GM23248 (cell line): ENCODE results near the gene C11orf68. TPM values are rescaled to one million over a fixed set of nuclear protein-coding genes. Genes with fewer than 3 reads are reported as not detected.

Experiments
- DNase-seq: peaks from one replicate; pipeline ENCODE4 v3.0.0-alpha.2; 2015
- H2AFZ ChIP-seq: fragments of 200-600 bp; sonication (generic); 2 replicates; pipeline ENCODE4 v1.6.1; 2016; ENCODE audit warnings: antibody characterized with exemption
- H3F3A ChIP-seq: fragments of 200-600 bp; sonication (generic); 2 replicates; pipeline ENCODE4 v1.6.1; 2016; ENCODE audit warnings: mild to moderate bottlenecking, antibody characterized with exemption, mixed run types; ENCODE audit not compliant: insufficient read depth
- H3K27ac ChIP-seq: fragments of 200-600 bp; sonication (generic); 2 replicates; pipeline ENCODE4 v1.5.1; 2016; ENCODE audit warnings: mild to moderate bottlenecking
- H3K27me3 ChIP-seq: fragments of 200-600 bp; sonication (generic); replicated peaks from 2 replicates; pipeline ENCODE4 v1.6.1; 2016; ENCODE audit warnings: mild to moderate bottlenecking; ENCODE audit not compliant: insufficient read depth
- H3K36me3 ChIP-seq: fragments of 200-600 bp; sonication (generic); 2 replicates; pipeline ENCODE4 v1.6.1; 2016; ENCODE audit warnings: low read depth, mild to moderate bottlenecking
- H3K4me1 ChIP-seq: fragments of 200-600 bp; sonication (generic); 2 replicates; pipeline ENCODE4 v1.6.1; 2016; ENCODE audit warnings: mild to moderate bottlenecking; ENCODE audit not compliant: insufficient read depth
- H3K4me2 ChIP-seq: fragments of 200-600 bp; sonication (generic); one replicate; pipeline ENCODE4 v1.6.1; 2016; ENCODE audit warnings: mild to moderate bottlenecking; ENCODE audit not compliant: unreplicated experiment
- H3K4me3 ChIP-seq: fragments of 200-600 bp; sonication (generic); 2 replicates; pipeline ENCODE4 v1.5.1; 2016; ENCODE audit warnings: mild to moderate bottlenecking
- H3K79me2 ChIP-seq: fragments of 200-600 bp; sonication (generic); 2 replicates; pipeline ENCODE4 v1.6.1; 2016; ENCODE audit warnings: mild to moderate bottlenecking; ENCODE audit not compliant: insufficient read depth
- H3K9ac ChIP-seq: fragments of 200-600 bp; sonication (generic); 2 replicates; pipeline ENCODE4 v1.6.1; 2016; ENCODE audit warnings: mild to moderate bottlenecking
- H3K9me2 ChIP-seq: fragments of 200-600 bp; sonication (generic); 2 replicates; pipeline ENCODE4 v1.6.1; 2016; ENCODE audit warnings: mixed run types, mild to moderate bottlenecking, moderate library complexity; ENCODE audit not compliant: insufficient read depth
- H3K9me3 ChIP-seq: fragments of 200-600 bp; sonication (generic); one replicate; pipeline ENCODE4 v1.6.1; 2017; ENCODE audit warnings: low read depth
- H4K20me1 ChIP-seq: fragments of 200-600 bp; sonication (generic); 2 replicates; pipeline ENCODE4 v1.6.0; 2016; ENCODE audit not compliant: insufficient read depth
- EZH2 ChIP-seq: fragments of 200-600 bp; sonication (generic); IDR thresholded peaks from 2 replicates; pipeline ENCODE4 v1.6.1; 2018; ENCODE audit warnings: antibody characterized with exemption, mild to moderate bottlenecking; ENCODE audit not compliant: insufficient read depth, poor library complexity, severe bottlenecking
- EZH2phosphoT487 ChIP-seq: fragments of 200-600 bp; sonication (generic); IDR thresholded peaks from 2 replicates; pipeline ENCODE4 v1.6.1; 2018; ENCODE audit warnings: antibody characterized with exemption, moderate library complexity, mild to moderate bottlenecking, low read depth; ENCODE audit not compliant: insufficient read depth
- WGBS, 2 experiments: methylation state at CpG; one replicate each; pipeline ENCODE4 v1.1.6; 2015 to 2017; ENCODE audit warnings: low lambda C conversion rate in 2 of 2, low coverage in 1 of 2; ENCODE audit errors: missing lambda C conversion rate in 2 of 2; 5-methylcytosine and 5-hydroxymethylcytosine counted together
- in situ Hi-C: fragments of 300-500 bp; cut with MboI; formaldehyde crosslinking; loops from 2 replicates; pipeline ENCODE4 v1.15.0; 2020
- polyA plus RNA-seq: library from polyadenylated mRNA; unstranded; fragments of >200 nt; fragmentation: Nextera tagmentation; extraction: Ambion mirVana; gene quantifications from 2 replicates; pipeline ENCODE4 v1.2.1, GENCODE V29; 2016
- total RNA-seq: library from RNA; depleted of rRNA; stranded (reverse); fragments of >200 nt; shearing (Covaris generic); gene quantifications from 2 replicates; pipeline ENCODE4 v1.2.3, GENCODE V29; 2014

The C11orf68 gene
- total and polyA plus RNA-seq, 2 experiments from 2014 or later, result 50.5 to 91.5 TPM

GRCh38 chr11:65916391-65916790 is 2.5 kb downstream of the C11orf68 start:
- DNase-seq, result no peak
- in situ Hi-C loops, result no loop called here
- WGBS, 2 experiments, result 18 to 22% methylated on average over 7 of the region's 7 CpGs
- no peak for TF ChIP-seq EZH2
- no peak for TF ChIP-seq EZH2phosphoT487
- H3K79me2 ChIP-seq, result peaks cover 51% of the 10 kb centered on the region
- H3K27me3 ChIP-seq, result no peaks in the 10 kb centered on the region
- H3K27ac ChIP-seq, result peak overlapping the region; percentile 99
- H3K4me2 ChIP-seq, result peak overlapping the region; percentile 87
- H3K9ac ChIP-seq, result peak overlapping the region; percentile 96
- no peaks in the 10 kb centered on the region for H3K9me3 ChIP-seq
- H4K20me1 ChIP-seq, result no peaks in the 10 kb centered on the region
- H3F3A ChIP-seq, result peaks cover 62% of the 10 kb centered on the region
- H3K9me2 ChIP-seq, result no peaks in the 10 kb centered on the region
- H3K4me3 ChIP-seq, result peak overlapping the region; percentile 83
- H3K4me1 ChIP-seq, result peaks cover 70% of the 10 kb centered on the region
- no peaks in the 10 kb centered on the region for H3K36me3 ChIP-seq
- no peak overlapping the region for H2AFZ ChIP-seq

- H3K79me2 ChIP-seq, result peaks cover 45% of the 10 kb centered on the region
- peaks cover 65% of the 10 kb centered on the region for H3F3A ChIP-seq
- peak overlapping the region; percentile 96 for H3K9ac ChIP-seq
- H3K27ac ChIP-seq, result peak overlapping the region; percentile 99
- DNase-seq, result peak; percentile 99
- WGBS, 2 experiments, result 0 to 4% methylated on average over 12 to 13 of the region's 13 CpGs
- peak overlapping the region; percentile 83 for H3K4me3 ChIP-seq
- H3K36me3 ChIP-seq, result no peaks in the 10 kb centered on the region
- TF ChIP-seq EZH2phosphoT487 (no peak), EZH2 (no peak)
- H3K9me3 ChIP-seq, result no peaks in the 10 kb centered on the region
- no peaks in the 10 kb centered on the region for H4K20me1 ChIP-seq
- no peak overlapping the region for H2AFZ ChIP-seq
- H3K4me2 ChIP-seq, result peak overlapping the region; percentile 87
- no peaks in the 10 kb centered on the region for H3K27me3 ChIP-seq
- no peaks in the 10 kb centered on the region for H3K9me2 ChIP-seq
- peaks cover 74% of the 10 kb centered on the region for H3K4me1 ChIP-seq
- in situ Hi-C loops, result no loop called here
These were observed 3.0 kb downstream of the C11orf68 start for GRCh38 chr11:65915821-65916251.

- 22 to 29% methylated on average over 9 to 10 of the region's 10 CpGs for WGBS, 2 experiments
- H3K36me3 ChIP-seq, result no peaks in the 10 kb centered on the region
- no peaks in the 10 kb centered on the region for H3K9me3 ChIP-seq
- peak overlapping the region; percentile 99 for H3K27ac ChIP-seq
- H3K4me2 ChIP-seq, result peak overlapping the region; percentile 76
- peak; percentile 55 for DNase-seq
- H3K9me2 ChIP-seq, result no peaks in the 10 kb centered on the region
- TF ChIP-seq EZH2 (no peak), EZH2phosphoT487 (no peak)
- H3K4me1 ChIP-seq, result peaks cover 70% of the 10 kb centered on the region
- in situ Hi-C loops, result no loop called here
- peak overlapping the region; percentile 81 for H3K9ac ChIP-seq
- peak overlapping the region; percentile 83 for H3K4me3 ChIP-seq
- peaks cover 65% of the 10 kb centered on the region for H3F3A ChIP-seq
- H2AFZ ChIP-seq, result no peak overlapping the region
- H3K27me3 ChIP-seq, result no peaks in the 10 kb centered on the region
- H3K79me2 ChIP-seq, result peaks cover 39% of the 10 kb centered on the region
- no peaks in the 10 kb centered on the region for H4K20me1 ChIP-seq
These were observed 3.6 kb downstream of the C11orf68 start for GRCh38 chr11:65915101-65915820.

GRCh38 chr11:65912845-65913244 is 6.0 kb downstream of the C11orf68 start:
- Histone ChIP-seq H3K36me3 (no peaks in the 10 kb centered on the region), H3K4me2 (peak overlapping the region; percentile 59), H3K4me3 (0 out of 2 replicates have a peak overlapping the region, but pooled peaks have one; percentile 7), H3K27me3 (no peaks in the 10 kb centered on the region), H3F3A (peaks cover 58% of the 10 kb centered on the region), H3K4me1 (peaks cover 66% of the 10 kb centered on the region), H4K20me1 (no peaks in the 10 kb centered on the region), H3K9me2 (no peaks in the 10 kb centered on the region), H3K9ac (peak overlapping the region; percentile 76), H3K9me3 (no peaks in the 10 kb centered on the region), H3K27ac (peak overlapping the region; percentile 99), H2AFZ (no peak overlapping the region), H3K79me2 (peaks cover 21% of the 10 kb centered on the region)
- DNase-seq, result peak; percentile 88
- TF ChIP-seq EZH2phosphoT487 (no peak), EZH2 (no peak)
- 0 to 11% methylated on average over 4 of the region's 4 CpGs for WGBS, 2 experiments
- in situ Hi-C loops, result no loop called here
